AG09319 (cell line): Measurements from ENCODE around the gene PMIS2.

ENCODE experiments used
- DNase-seq: peaks from one replicate; pipeline ENCODE4 v3.0.0-alpha.2; 2010; ENCODE audit warnings: low read depth; ENCODE audit errors: extremely low read depth
- TF ChIP-seq, protein P1 (sequence below): IDR thresholded peaks from 2 replicates; pipeline ENCODE4 v1.5.1; 2011; ENCODE audit warnings: low read depth, mild to moderate bottlenecking, inconsistent platforms, low read length, moderate library complexity

The PMIS2 gene

DNA sequence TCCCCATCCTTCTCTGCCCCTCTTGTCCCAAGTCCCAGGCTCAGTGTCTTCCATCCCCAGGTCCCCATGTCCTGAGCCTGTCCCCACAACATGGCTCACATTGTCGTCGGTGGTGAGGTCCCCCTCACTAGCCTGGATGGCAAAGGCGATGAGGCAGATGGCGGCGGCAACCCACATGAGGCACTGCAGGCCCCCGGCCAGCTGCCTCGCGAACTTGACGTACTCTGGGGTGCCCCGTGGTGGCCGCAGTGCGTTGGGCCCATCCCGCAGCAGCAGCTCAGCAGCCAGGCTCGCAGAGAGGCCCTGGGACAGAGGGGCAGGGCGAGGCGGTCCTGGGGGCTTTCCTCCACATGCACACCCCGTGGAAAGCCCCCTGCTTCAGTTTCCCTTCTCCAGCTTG, 23.6 kb upstream of the PMIS2 start:
- no peak for DNase-seq
- TF ChIP-seq, protein P1, sequence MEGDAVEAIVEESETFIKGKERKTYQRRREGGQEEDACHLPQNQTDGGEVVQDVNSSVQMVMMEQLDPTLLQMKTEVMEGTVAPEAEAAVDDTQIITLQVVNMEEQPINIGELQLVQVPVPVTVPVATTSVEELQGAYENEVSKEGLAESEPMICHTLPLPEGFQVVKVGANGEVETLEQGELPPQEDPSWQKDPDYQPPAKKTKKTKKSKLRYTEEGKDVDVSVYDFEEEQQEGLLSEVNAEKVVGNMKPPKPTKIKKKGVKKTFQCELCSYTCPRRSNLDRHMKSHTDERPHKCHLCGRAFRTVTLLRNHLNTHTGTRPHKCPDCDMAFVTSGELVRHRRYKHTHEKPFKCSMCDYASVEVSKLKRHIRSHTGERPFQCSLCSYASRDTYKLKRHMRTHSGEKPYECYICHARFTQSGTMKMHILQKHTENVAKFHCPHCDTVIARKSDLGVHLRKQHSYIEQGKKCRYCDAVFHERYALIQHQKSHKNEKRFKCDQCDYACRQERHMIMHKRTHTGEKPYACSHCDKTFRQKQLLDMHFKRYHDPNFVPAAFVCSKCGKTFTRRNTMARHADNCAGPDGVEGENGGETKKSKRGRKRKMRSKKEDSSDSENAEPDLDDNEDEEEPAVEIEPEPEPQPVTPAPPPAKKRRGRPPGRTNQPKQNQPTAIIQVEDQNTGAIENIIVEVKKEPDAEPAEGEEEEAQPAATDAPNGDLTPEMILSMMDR = no peak

DNA sequence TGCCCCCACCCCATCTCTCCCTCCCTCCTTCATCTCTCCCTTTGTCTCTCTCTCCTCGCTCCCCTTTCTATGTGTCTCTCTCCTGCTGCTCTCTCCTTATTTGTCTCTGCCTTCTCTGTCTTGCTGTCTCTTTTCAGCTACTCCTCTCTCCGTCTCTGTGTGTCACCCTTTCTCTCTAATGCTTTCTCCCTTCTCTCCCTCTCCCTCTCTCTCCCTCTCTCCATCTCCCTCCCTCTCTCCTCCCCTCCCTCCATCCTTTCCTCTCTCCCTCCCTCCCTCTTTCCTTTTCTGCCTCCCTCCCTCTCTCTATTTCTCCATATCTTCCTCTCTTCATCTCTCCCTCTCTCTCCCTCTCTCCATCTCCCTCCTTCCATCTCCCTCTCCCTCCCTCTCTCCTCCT, 23.2 kb upstream of the PMIS2 start:
- TF ChIP-seq, protein P1 = no peak
- no peak for DNase-seq

DNA sequence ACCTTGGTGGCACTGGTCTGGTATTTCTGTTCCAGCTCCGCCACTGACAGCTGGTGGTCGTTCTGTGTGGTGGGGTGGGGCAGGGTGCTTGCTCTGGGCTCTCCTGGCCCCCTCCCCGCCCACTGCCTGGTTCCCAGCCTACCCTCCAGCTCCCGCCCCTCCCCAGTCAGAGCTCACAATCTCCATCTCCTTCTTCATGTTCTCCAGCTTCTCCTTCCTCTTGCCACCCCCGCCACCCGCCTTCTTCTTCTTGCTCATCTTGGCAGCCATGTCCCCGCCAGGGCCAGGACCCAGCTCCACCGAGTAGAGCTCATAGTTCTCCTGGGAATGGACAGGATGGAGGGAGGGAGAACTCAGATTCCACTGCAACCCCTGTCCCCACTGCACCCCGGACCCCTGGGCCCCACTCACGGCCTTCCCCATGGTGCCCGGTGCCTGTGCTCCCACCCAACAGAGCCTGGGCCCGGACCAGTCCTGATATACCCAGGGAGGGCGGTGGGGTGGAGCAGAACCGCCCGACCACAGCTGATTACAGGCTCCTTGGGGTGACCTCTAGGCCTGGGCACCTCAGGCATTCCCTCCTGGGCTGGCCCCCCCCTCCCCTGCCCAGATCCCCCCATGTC, 22.7 kb upstream of the PMIS2 start, which contains the start of gene ATP4A:
ATP4A (minus strand) TSS at position 452 of the 623 bp plus-strand sequence; CDS start at position 423, 29 bp downstream.
- no peak for DNase-seq
- TF ChIP-seq, protein P1 = no peak

DNA sequence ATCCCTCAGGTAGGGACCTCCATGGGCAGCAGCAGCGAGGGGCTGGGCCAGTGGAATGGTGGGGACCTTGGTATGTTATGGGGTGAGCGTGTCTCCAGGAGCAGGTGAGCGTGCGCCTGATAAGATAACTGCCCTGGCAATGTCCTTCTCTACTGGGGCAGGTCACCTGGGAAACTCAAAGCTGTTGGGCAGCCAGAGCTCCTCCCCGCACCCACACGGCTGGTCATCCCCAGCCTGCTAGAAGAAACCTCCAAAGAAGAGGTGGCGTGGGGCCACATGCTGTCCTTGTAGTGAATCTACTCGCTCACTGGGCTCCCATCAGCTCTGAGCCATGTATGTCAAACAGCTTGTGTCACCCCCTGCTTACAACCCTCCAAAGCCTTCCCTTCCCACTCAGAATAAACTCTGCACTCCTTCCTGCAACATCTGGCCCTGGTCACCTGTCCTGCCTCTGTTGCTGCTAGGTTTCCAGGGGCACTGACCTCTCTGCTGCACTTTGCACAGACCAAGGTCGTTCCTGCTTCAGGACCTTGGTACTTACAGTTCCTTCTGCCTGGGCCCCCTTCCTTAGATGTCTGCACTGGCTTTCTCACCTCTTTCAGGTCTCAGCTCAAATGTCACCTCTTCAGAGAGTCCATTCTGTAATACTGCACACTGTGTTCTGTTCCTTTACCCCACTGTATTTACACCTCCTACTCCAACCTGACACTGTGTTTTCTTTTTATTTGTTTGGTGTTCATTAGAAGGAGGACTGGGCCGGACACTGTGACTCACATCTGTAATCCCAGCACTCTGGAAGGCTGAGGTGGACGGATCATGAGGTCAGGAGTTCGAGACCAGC, 20.7 kb upstream of the PMIS2 start:
- TF ChIP-seq, protein P1 = no peak
- no peak for DNase-seq

DNA sequence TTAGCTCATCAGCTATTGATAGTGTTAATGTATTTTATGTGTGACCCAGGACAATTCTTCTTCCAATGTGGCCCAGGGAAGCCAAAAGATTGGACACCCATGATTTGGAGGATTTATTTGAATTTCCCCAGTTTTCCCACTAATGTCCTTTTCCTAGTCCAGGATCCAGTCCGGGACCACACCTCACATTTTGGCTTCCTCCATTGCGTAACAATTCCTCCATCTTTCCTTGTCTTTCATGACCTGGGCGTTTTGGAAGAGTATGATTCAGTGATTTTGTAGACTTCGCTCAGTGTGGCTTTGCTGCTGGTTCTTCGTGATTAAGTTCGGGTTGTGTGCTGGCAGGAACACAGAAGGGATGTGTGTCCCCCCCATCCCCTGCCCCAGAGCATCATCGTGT, 19.2 kb upstream of the PMIS2 start:
- no peak for DNase-seq
- TF ChIP-seq, protein P1 = no peak

DNA sequence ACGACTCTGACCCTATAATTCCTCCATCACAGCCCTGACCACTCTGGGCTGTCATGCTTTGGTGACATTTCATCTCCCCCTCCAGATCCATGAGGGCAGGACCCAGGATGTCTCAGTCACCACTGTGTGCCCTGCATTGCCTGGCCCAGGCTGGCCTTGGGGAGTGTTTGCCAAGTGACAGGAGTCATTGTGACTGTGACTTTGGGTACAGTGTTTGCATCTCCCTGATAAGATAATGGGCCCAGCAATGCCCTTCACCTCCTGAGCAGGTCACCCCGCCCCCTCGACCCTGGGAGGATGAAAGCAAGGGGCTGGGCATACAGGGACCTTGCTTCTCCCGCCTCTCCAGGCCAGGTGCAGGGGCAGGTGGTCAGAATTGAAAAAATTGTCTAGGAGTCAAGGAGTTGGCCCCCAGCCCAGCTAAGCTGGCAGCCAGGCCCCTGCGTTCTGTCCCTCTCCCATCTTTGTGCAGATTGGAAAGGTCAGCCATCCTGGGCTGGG, 16.6 kb upstream of the PMIS2 start:
- TF ChIP-seq, protein P1 = no peak
- no peak for DNase-seq

DNA sequence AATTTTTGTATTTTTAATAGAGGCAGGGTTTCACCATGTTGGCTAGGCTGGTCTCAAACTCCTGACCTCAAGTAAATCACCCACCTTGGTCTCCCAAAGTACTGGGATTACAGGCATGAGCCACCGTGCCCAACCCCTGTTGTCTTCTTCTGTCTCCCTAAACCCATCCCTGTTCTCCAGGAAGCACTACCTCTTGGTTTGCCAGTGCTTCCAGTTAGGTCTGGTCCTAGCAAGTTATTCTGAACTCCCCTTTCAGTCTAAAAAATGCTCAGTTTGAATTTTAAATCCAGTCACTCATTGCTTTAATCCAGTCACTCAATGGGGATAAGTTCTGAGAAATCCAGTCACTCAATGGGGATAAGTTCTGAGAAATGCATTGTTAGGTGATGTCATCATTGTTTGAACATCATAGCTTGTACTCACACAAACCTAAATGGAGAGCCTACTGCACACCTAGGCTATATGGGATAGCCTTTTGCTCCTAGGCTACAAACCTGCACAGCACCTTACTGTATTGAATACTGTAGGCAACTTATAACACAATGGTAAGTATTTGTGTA, 14.5 kb upstream of the PMIS2 start:
- no peak for DNase-seq
- TF ChIP-seq, protein P1 = no peak
